ENCODE data around the gene N4BP2L2. TPM values are rescaled to one million over a fixed set of nuclear protein-coding genes. Genes with fewer than 3 reads are reported as not detected.

N4BP2L2 gene
- total and polyA plus RNA-seq, 2 of the 13 experiments (the other 11 are each of a cell fraction or from before 2014, with no cell fraction given), result 58.9 to 81.2 TPM

GRCh38 chr13:32538621-32539246, at the start of gene N4BP2L2 (continued):
- no peak for TF ChIP-seq ZBTB40 (IDR thresholded peaks at IDR 0.05)
- no peak for TF ChIP-seq ZBTB40 (CRISPR knock-in tag; IDR thresholded peaks at IDR 0.05)
- no peak for TF ChIP-seq ZNF496 (CRISPR knock-in tag; IDR thresholded peaks at IDR 0.05; ENCODE audit: insufficient replicate concordance)
- no peak for TF ChIP-seq ZBTB38 (CRISPR knock-in tag; IDR thresholded peaks at IDR 0.05)
- no peak; the same call in none of the 2 replicates for TF ChIP-seq KDM3A (CRISPR knock-in tag; IDR thresholded peaks at IDR 0.05; ENCODE audit: low read depth)
- no peak for TF ChIP-seq MBD4 (IDR thresholded peaks at IDR 0.05; ENCODE audit: borderline replicate concordance, low read length)
- TF ChIP-seq DNMT3B (CRISPR knock-in tag; conservative IDR thresholded peaks at IDR 0.05), result no peak
- TF ChIP-seq ADNP (CRISPR knock-in tag; IDR thresholded peaks at IDR 0.05), result no peak
- no peak for TF ChIP-seq SNAPC4 (CRISPR knock-in tag; IDR thresholded peaks at IDR 0.05)
- no peak for TF ChIP-seq NR0B2 (CRISPR knock-in tag; IDR thresholded peaks at IDR 0.05)
- no peak for TF ChIP-seq MAZ (IDR thresholded peaks at IDR 0.05; ENCODE audit: borderline replicate concordance, low read depth, low read length)
- peak; percentile 36; the same call in 1 of the 2 replicates for TF ChIP-seq MAZ (CRISPR knock-in tag; IDR thresholded peaks at IDR 0.05; ENCODE audit: low read depth)
- TF ChIP-seq RCOR2 (CRISPR knock-in tag; IDR thresholded peaks at IDR 0.05), result no peak; the same call in 1 of the 2 replicates
- TF ChIP-seq ZNF891 (CRISPR knock-in tag; IDR thresholded peaks at IDR 0.05), result no peak
- peak; percentile 45; the same call in 1 of the 2 replicates for TF ChIP-seq MED1 (CRISPR knock-in tag; IDR thresholded peaks at IDR 0.05)
- no peak for TF ChIP-seq MED8 (CRISPR knock-in tag; IDR thresholded peaks at IDR 0.05; ENCODE audit: insufficient replicate concordance)
